ENCODE data around the gene SLC25A30.
"Not testable (repeated sequence)": the region's sequence is repeated elsewhere in the genome, so short reads cannot be mapped to it uniquely, and the experiment has no call there.

The SLC25A30 gene

DNA sequence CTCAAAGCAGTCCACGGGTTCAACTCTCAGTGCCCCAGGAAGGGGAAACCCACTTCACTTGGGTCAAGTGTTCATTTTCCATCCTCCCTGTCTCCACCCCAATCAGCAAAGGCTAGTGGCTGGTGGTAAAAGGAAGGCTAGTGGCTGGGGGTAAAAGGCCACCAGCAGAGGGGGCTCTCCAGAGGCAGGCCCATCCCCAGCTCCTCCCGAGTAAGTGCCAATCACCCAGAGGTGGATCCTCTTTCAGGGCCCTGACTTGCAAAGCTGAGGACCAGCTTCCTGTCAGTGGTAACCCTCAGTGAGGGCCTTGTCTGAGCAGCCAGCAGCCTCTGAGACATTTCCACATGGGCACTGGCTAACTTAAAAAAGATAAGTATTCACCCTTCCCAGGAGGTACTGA lies 55.2 kb downstream of the SLC25A30 start:
- DNase-seq = no peak

DNA sequence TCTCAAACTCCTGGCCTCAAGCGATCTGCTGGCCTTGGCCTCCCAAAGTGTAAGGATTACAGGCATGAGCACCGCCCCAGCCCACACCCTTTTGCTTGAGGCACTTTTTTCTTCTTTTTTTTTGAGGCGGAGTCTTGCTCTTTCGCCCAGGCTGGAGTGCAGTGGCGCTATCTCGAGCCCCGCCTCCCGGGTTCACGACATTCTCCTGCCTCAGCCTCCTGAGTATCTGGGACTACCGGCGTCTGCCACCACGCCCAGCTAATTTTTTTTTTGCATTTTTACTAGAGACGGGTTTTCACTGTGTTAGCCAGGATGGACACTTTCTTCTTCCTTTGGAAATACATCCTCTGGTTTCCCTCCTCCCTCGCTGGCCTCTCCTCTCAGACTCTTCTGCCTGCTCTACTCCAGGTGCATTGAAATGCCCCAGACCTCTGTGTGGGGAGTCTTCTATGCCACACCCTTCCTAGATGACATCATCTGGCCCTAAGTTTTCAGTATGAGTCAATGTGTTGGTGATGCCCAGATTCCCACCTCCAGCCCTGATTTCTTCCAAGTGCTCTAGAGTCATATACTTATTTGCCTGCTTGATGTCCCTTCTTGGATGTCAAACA lies 56.5 kb downstream of the SLC25A30 start:
- no peak for DNase-seq

DNA sequence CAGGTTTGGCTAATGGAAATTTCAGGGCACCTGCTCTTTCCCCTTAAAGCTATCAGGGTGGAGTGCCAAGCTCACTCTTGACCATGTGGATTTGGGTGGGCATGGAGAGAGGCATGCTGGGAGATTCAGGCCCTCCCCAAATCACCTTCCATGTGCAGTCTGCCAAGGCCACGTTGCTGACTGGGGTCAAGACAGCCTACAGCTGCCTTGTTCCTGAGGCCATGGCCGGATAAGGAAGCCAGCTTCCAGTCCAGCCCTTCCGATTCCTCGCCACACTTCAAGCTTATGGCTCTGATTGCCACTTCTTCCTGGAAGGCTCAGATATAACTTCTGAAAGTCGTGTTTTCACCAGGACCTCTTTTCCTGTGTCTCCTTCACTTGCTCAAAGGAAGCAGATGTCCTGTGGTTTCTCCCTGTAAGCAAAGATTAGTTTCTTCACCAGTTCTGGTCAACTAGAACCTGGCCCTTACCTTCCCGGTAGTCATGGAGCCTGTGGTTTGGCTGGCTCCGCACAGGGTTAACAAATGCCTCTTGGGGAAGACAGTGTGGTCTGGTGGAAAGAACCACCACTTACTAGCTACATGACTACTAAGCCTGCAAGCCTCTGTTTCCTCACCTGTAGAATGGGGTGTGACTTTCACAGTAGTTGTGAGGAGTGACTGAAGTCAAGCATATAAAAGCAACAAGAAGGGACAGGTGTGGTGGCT lies 61.1 kb downstream of the SLC25A30 start:
- no peak for DNase-seq

DNA sequence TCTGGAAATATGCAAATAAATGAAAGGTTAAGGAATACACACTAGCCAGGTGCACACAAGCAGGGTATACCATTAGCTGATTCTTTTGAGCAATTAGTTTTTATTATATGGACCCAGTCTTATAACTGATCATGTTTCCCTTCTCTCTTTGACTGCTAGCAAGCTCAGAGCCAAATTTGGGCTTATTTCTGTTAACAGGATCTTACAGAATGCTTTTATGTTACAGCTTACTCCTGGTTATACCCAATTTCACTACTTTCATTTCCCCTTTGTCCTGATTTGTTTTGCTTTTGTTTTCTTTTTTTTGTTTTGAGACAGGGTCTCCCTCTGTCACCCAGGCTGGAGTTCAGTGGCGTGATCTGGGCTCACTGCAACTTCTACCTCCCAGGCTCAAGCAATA lies 64.3 kb downstream of the SLC25A30 start:
- no peak for DNase-seq

DNA sequence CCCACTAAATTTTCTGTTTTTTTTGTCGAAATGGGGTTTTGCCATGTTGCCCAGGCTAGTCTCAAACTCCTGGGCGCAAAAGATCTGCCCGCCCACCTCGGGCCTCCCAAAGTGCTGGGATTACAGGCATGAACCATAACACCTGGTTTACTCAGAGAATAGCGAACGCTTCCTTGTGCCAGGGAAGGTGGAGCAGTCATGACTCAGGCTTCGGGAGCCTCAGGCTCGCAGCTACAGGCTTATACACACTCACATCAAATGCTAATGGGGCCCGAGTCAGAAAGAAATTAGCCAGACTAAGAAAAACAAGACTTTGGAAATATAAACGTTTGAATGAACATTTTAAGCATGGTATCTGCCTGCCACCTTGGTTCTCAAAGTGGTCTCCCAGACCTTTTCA lies 66.1 kb downstream of the SLC25A30 start:
- DNase-seq = no peak

DNA sequence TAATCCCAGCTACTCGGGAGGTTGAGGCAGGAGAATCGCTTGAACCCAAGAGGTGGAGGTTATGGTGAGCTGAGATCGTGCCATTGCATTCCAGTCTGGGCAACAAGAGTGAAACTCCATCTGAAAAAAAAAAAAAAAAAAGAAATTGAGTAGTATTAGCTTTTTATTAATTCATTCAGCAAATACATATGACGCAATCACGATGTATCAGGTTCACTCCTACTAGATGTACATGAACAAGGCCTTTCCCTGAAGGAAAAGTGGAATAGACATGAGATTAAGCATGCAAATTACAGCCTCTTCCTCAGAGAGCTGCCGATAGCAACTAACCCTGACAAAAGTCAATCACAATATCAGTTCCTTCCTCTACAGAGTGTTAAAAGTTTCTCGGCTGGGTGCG lies 68.0 kb downstream of the SLC25A30 start:
- DNase-seq = no peak

DNA sequence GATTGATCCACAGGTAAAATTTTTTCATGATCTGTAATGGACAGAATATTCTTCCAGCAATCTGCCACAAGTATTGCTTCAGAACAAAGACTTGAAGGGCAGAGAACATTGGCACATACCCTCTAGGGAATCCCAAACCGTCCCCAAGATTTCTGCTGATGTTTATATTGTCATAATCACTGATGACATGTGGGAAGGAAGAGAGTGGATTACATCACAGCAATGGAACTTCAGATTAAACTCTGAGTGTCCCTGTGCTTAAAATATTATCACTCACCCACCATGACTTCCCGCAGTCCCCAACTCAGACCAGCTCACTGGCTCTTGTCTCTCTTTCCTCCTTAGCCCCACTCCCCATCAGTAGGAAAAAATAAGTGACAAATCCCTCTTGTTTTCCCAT lies 68.7 kb downstream of the SLC25A30 start:
- DNase-seq = no peak

DNA sequence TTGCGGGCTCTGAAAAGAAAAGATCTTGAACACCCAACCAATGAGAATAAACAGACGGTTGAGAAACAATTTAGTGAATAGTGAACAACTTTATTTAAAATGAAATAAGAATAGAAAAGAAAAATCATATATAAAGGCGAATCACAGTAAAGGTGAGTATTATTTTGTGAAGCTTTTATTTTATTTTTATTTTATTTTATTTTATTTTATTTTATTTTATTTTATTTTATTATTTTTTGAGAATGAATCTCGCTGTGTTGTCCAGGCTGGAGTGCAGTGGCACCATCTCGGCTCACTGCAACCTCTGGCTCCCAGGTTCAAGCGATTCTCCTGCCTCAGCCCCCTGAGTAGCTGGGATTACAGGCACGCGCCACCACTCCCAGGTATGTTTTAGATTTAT lies 74.1 kb downstream of the SLC25A30 start:
- DNase-seq = not testable (repeated sequence)

Data from NCI-H1092 treated with DMSO at 0.1 percent for 48 hours (cell line).